SK-N-MC (cell line): ENCODE measurements around the gene TTPAL.

Experiments
- EZH2 ChIP-seq: fragments of 200-600 bp; sonication (generic); IDR thresholded peaks from one replicate; pipeline ENCODE4 v1.6.1; 2017; ENCODE audit warnings: antibody characterized with exemption
- POLR2AphosphoS5 ChIP-seq: IDR thresholded peaks from 2 replicates; pipeline ENCODE4 v1.6.1; 2012; ENCODE audit warnings: mild to moderate bottlenecking, low read depth, low read length, borderline replicate concordance

DNA sequence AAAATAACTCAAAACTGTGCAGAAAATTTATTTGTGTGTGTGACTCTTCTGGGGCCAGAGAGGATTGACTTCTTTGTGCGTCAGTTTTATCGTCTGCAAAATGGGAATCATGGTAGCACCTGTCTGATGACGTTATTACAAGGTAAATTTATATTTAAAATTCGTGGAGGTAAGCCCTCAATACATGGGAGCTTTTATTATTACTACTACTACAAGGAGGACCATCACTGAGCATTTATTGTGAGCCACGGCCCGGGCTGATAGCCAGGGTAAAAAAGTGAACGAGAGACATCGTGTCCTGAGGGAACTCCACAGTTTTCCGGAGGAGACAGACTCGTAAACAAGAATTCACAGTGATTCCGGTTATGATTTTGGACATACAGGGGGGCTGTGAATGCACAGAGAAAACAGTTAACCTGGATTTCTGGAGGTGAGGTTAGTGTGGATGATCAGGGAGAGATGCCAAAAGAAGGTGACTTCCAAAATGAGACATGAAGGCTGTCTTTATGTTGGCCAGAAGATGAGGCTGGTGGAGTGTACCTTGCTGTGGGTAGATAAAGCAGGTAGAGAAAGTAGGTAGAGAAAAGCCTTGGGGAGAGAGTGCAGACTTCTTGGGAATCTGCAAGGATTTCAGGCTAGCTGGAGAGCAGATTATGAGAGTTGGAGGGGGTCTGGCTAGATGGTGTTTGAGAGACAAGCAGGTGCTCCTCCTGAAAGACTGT lies 56.7 kb downstream of the TTPAL start:
- TF ChIP-seq EZH2 = no peak
- TF ChIP-seq POLR2AphosphoS5 = no peak
